Parathyroid adenoma (tissue), 2 donors: ENCODE data around the gene CYTL1.

ENCODE experiments used
- H2AFZ ChIP-seq: fragments of 300-600 bp; sonication (generic); one replicate; pipeline ENCODE4 v1.7.0; 2017; ENCODE audit warnings: antibody characterized with exemption, mild to moderate bottlenecking
- H3K27ac ChIP-seq: fragments of 300-600 bp; sonication (generic); one replicate; pipeline ENCODE4 v1.7.0; 2017
- H3K27me3 ChIP-seq: fragments of 300-600 bp; sonication (generic); one replicate; pipeline ENCODE4 v1.7.0; 2017; ENCODE audit warnings: low read length; ENCODE audit not compliant: control insufficient read depth, insufficient read depth
- H3K36me3 ChIP-seq: fragments of 300-600 bp; sonication (generic); one replicate; pipeline ENCODE4 v1.7.0; 2017; ENCODE audit warnings: low read length; ENCODE audit not compliant: control insufficient read depth, insufficient read depth
- H3K4me1 ChIP-seq: fragments of 300-600 bp; sonication (generic); one replicate; pipeline ENCODE4 v1.7.0; 2017; ENCODE audit warnings: control low read depth
- H3K4me2 ChIP-seq: fragments of 300-600 bp; sonication (generic); one replicate; pipeline ENCODE4 v1.7.0; 2017; ENCODE audit warnings: low read length
- H3K4me3 ChIP-seq: fragments of 300-600 bp; sonication (generic); one replicate; pipeline ENCODE4 v1.7.0; 2017; ENCODE audit warnings: low read depth, low read length
- H3K79me2 ChIP-seq: fragments of 300-600 bp; sonication (generic); one replicate; pipeline ENCODE4 v1.7.0; 2017; ENCODE audit warnings: control low read depth
- H3K9ac ChIP-seq: fragments of 300-600 bp; sonication (generic); one replicate; pipeline ENCODE4 v1.7.0; 2017; ENCODE audit warnings: mild to moderate bottlenecking
- H3K9me3 ChIP-seq: fragments of 300-600 bp; sonication (generic); one replicate; pipeline ENCODE4 v1.7.0; 2017; ENCODE audit warnings: low read length; ENCODE audit not compliant: control insufficient read depth
- TF ChIP-seq, protein P1 (sequence below): fragments of 300-600 bp; sonication (generic); IDR thresholded peaks from one replicate; pipeline ENCODE4 v1.7.0; 2017; ENCODE audit warnings: antibody characterized with exemption, mild to moderate bottlenecking
- donor health status: primary hyperparathyroidism.

Gene CYTL1

DNA sequence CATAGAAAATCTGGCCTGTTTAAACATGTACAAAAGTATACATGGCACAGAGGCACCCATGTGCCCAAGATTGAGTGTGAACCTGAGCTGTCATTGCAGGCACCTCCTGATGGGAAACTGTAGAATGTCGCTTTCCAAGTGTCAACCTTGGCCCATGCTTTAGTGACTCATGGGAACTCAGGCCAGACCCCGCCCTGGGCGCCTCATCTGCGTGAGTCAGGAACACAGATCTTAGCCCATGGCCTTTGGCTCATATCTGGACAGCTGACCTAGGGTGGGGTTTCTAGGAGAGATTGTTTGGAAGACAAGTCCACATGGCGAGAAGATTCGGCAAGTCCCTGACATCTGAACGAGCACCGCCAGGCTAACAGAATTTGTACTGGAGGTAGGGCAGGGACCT, 50.0 kb downstream of the CYTL1 start:
- Histone ChIP-seq H3K4me1 (no peaks in the 10 kb centered on the region), H3K9ac (no peak overlapping the region), H3K9me3 (no peaks in the 10 kb centered on the region), H3K36me3 (no peaks in the 10 kb centered on the region), H3K4me2 (no peak overlapping the region), H3K27ac (no peak overlapping the region), H2AFZ (no peak overlapping the region), H3K27me3 (no peaks in the 10 kb centered on the region), H3K79me2 (no peaks in the 10 kb centered on the region), H3K4me3 (no peak overlapping the region)
- TF ChIP-seq, protein P1, sequence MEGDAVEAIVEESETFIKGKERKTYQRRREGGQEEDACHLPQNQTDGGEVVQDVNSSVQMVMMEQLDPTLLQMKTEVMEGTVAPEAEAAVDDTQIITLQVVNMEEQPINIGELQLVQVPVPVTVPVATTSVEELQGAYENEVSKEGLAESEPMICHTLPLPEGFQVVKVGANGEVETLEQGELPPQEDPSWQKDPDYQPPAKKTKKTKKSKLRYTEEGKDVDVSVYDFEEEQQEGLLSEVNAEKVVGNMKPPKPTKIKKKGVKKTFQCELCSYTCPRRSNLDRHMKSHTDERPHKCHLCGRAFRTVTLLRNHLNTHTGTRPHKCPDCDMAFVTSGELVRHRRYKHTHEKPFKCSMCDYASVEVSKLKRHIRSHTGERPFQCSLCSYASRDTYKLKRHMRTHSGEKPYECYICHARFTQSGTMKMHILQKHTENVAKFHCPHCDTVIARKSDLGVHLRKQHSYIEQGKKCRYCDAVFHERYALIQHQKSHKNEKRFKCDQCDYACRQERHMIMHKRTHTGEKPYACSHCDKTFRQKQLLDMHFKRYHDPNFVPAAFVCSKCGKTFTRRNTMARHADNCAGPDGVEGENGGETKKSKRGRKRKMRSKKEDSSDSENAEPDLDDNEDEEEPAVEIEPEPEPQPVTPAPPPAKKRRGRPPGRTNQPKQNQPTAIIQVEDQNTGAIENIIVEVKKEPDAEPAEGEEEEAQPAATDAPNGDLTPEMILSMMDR = no peak

DNA sequence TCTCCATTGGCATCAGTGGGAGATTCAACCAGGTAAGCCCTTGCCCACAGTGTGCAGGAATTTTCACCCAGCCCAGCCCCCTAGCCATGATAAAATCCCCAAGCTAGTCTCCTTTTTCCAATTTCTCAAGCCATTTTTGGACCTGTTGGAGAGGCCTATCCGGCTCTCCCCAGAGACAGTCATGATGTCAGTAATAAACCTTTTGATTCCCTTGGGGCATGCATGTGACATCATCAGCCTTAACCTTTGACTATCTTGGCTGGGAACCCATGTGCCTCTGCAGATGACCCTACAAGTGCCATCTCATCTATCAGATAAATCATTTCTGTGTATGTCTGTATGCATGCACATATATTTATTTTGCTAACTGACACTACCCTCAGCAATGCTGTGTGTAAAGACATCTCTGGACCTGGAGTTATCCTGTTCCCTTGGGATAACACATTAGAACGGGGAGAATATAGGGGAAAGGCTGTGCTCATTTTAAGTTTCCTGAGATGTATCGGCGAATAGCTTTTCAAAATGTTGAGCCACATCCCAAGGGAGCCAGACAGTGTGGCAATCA, 51.0 kb downstream of the CYTL1 start:
- Histone ChIP-seq H3K79me2 (no peaks in the 10 kb centered on the region), H3K36me3 (no peaks in the 10 kb centered on the region), H3K4me3 (no peak overlapping the region), H3K9ac (no peak overlapping the region), H3K4me1 (no peaks in the 10 kb centered on the region), H3K27ac (no peak overlapping the region), H2AFZ (no peak overlapping the region), H3K27me3 (no peaks in the 10 kb centered on the region), H3K4me2 (no peak overlapping the region), H3K9me3 (peaks cover 4% of the 10 kb centered on the region)
- TF ChIP-seq, protein P1 = no peak
